ENCODE data around the gene ATAD1.
A peak's percentile ranks its signal among the peaks of the same experiment; 100 is the strongest.
"Not testable (repeated sequence)": the region's sequence is repeated elsewhere in the genome, so short reads cannot be mapped to it uniquely, and the experiment has no call there.

Gene ATAD1

GRCh38 chr10:87846711-87847110 is 28.7 kb upstream of the ATAD1 start:
- DNase-seq: not testable (repeated sequence)

- no peak for DNase-seq
These were observed 28.0 kb upstream of the ATAD1 start for GRCh38 chr10:87846023-87846422.

- DNase-seq: no peak
These were observed 27.6 kb upstream of the ATAD1 start for GRCh38 chr10:87845624-87845998.

GRCh38 chr10:87844837-87845623 is 27.0 kb upstream of the ATAD1 start:
- no peak for DNase-seq

- DNase-seq: no peak
These were observed 25.7 kb upstream of the ATAD1 start for GRCh38 chr10:87843714-87844113.

- DNase-seq: no peak
These were observed 24.9 kb upstream of the ATAD1 start for GRCh38 chr10:87842776-87843497.

GRCh38 chr10:87842220-87842641 is 24.2 kb upstream of the ATAD1 start:
- no peak for DNase-seq

GRCh38 chr10:87841186-87841585 is 23.2 kb upstream of the ATAD1 start:
- DNase-seq: no peak

GRCh38 chr10:87838650-87839049 is 20.6 kb upstream of the ATAD1 start:
- no peak for DNase-seq

- DNase-seq: no peak
These were observed 19.4 kb upstream of the ATAD1 start for GRCh38 chr10:87837445-87837844.

- no peak for DNase-seq
These were observed 18.1 kb upstream of the ATAD1 start for GRCh38 chr10:87836098-87836497.

GRCh38 chr10:87829986-87830729 is 12.1 kb upstream of the ATAD1 start:
- no peak for DNase-seq

GRCh38 chr10:87829051-87829450 is 11.0 kb upstream of the ATAD1 start:
- not testable (repeated sequence) for DNase-seq

GRCh38 chr10:87827681-87828080 is 9.7 kb upstream of the ATAD1 start:
- no peak for DNase-seq

GRCh38 chr10:87826653-87827052 is 8.6 kb upstream of the ATAD1 start:
- DNase-seq: no peak

- no peak for DNase-seq
These were observed 1.2 kb upstream of the ATAD1 start for GRCh38 chr10:87819289-87819585.

- peak in 28 of 51 donors; percentile 1 to 77 (median 36) for DNase-seq
These were observed 671 bp upstream of the ATAD1 start for GRCh38 chr10:87818505-87819288.

- DNase-seq: no peak
These were observed 973 bp downstream of the ATAD1 start for GRCh38 chr10:87816898-87817608.

GRCh38 chr10:87816163-87816897 is 1.7 kb downstream of the ATAD1 start:
- DNase-seq: no peak

GRCh38 chr10:87804939-87805569 is 13.0 kb downstream of the ATAD1 start:
- no peak for DNase-seq

Measured in hypothalamus (tissue), 51 donors.